ENCODE results near the gene CLRN1. TPM values are rescaled to one million over a fixed set of nuclear protein-coding genes. Genes with fewer than 3 reads are reported as not detected.
"Not testable (repeated sequence)": the region's sequence is repeated elsewhere in the genome, so short reads cannot be mapped to it uniquely, and the experiment has no call there.

Gene CLRN1
- not detected for polyA plus RNA-seq (2013, experiment 1 of 2; ENCODE audit: insufficient read length)
- not detected for polyA plus RNA-seq (2013, experiment 2 of 2; ENCODE audit: insufficient read length)

- no peak for DNase-seq
Observed at GRCh38 chr3:150972366-150973071, at the start of gene CLRN1. CLRN1 (minus strand) TSS chr3:150972727; CDS start chr3:150972708, 19 bp downstream.

GRCh38 chr3:151016478-151016795 lies 43.9 kb upstream of the CLRN1 start:
- peak; percentile 67 for DNase-seq

- DNase-seq = peak; percentile 81
Observed at GRCh38 chr3:151015767-151016477, 43.4 kb upstream of the CLRN1 start.

- DNase-seq = no peak
Observed at GRCh38 chr3:151015181-151015580, 42.7 kb upstream of the CLRN1 start.

- no peak for DNase-seq
Observed at GRCh38 chr3:151014501-151015018, 42.0 kb upstream of the CLRN1 start.

GRCh38 chr3:151012753-151013152 lies 40.2 kb upstream of the CLRN1 start:
- DNase-seq = no peak

GRCh38 chr3:151011427-151011826 lies 38.9 kb upstream of the CLRN1 start:
- peak; percentile 33 for DNase-seq

- no peak for DNase-seq
Observed at GRCh38 chr3:151009981-151010380, 37.5 kb upstream of the CLRN1 start.

- DNase-seq = no peak
Observed at GRCh38 chr3:151009430-151009829, 36.9 kb upstream of the CLRN1 start.

GRCh38 chr3:151008699-151009098 lies 36.2 kb upstream of the CLRN1 start:
- peak; percentile 76 for DNase-seq

- DNase-seq = no peak
Observed at GRCh38 chr3:151003768-151004134, 31.2 kb upstream of the CLRN1 start.

GRCh38 chr3:151003029-151003767 lies 30.7 kb upstream of the CLRN1 start:
- no peak for DNase-seq

- DNase-seq = no peak
Observed at GRCh38 chr3:151002003-151002981, 29.8 kb upstream of the CLRN1 start.

- DNase-seq = no peak
Observed at GRCh38 chr3:150998996-150999395, 26.5 kb upstream of the CLRN1 start.

GRCh38 chr3:150996731-150997130 lies 24.2 kb upstream of the CLRN1 start:
- no peak for DNase-seq

- DNase-seq = no peak
Observed at GRCh38 chr3:150995510-150995909, 23.0 kb upstream of the CLRN1 start.

- no peak for DNase-seq
Observed at GRCh38 chr3:150989208-150989607, 16.7 kb upstream of the CLRN1 start.

GRCh38 chr3:150988395-150988794 lies 15.9 kb upstream of the CLRN1 start:
- not testable (repeated sequence) for DNase-seq

- no peak for DNase-seq
Observed at GRCh38 chr3:150985711-150986110, 13.2 kb upstream of the CLRN1 start.

GRCh38 chr3:150984066-150984465 lies 11.5 kb upstream of the CLRN1 start:
- DNase-seq = peak; percentile 39

- no peak for DNase-seq
Observed at GRCh38 chr3:150978566-150979148, 6.1 kb upstream of the CLRN1 start.

- DNase-seq = no peak
Observed at GRCh38 chr3:150975992-150976368, 3.5 kb upstream of the CLRN1 start.

All from fibroblast of skin of scalp (primary cell).